ENCODE measurements around the gene IHH. TPM values are rescaled to one million over a fixed set of nuclear protein-coding genes. Genes with fewer than 3 reads are reported as not detected.
A peak's percentile ranks its signal among the peaks of the same experiment; 100 is the strongest.

The IHH gene
- total and polyA plus RNA-seq, 2 donors (not counting 1 experiment from before 2014, with no cell fraction given) = 0.15 to 0.22 TPM

- TF ChIP-seq EZH2 (IDR thresholded peaks at IDR 0.05; ENCODE audit: borderline replicate concordance, insufficient read depth, low read depth, low read length, poor library complexity, severe bottlenecking) = no peak
- TF ChIP-seq CTCF (IDR thresholded peaks at IDR 0.05) = no peak
- no peak overlapping the region for H3K27ac Mint-ChIP-seq
- Histone ChIP-seq H3K4me3 (ENCODE audit: control extremely low read depth in 1 of 5, extremely low read depth in 1 of 5, insufficient read depth in 1 of 5, low read depth in 2 of 5, low read length in 4 of 5) (no peak overlapping the region), H2AFZ (ENCODE audit: insufficient read depth, low read depth, low read length, poor library complexity, severe bottlenecking) (peak overlapping the region; percentile 45), H3K9ac (ENCODE audit: low read length) (no peak overlapping the region), H3K36me3 (replicated peaks in 1 of 2; ENCODE audit: control extremely low read depth in 1 of 2, control insufficient read depth in 1 of 2, extremely low read depth in 1 of 2, insufficient read depth in 2 of 2, low read length in 1 of 2) (no peaks in the 10 kb centered on the region), H3K4me1 (ENCODE audit: control insufficient read depth in 2 of 2, insufficient read depth in 2 of 2, low read length in 2 of 2) (peaks cover 35 to 41% of the 10 kb centered on the region in 2 donors), H3K79me2 (ENCODE audit: control insufficient read depth, insufficient read depth, low read length) (no peaks in the 10 kb centered on the region), H4K20me1 (ENCODE audit: control insufficient read depth, insufficient read depth, low read length, poor library complexity, severe bottlenecking) (no peaks in the 10 kb centered on the region), H3K27me3 (replicated peaks in 1 of 4; ENCODE audit: control extremely low read depth in 1 of 4, control insufficient read depth in 3 of 4, insufficient read depth in 4 of 4, low read length in 3 of 4) (peaks cover 0 to 59% (median 39%) of the 10 kb centered on the region in 4 experiments), H3K27ac (ENCODE audit: low read length in 2 of 2) (no peak overlapping the region), H3K4me2 (replicated peaks; ENCODE audit: low read depth, low read length, poor library complexity, severe bottlenecking) (peak overlapping the region; percentile 63), H3K9me3 (ENCODE audit: control extremely low read depth in 1 of 3, control insufficient read depth in 2 of 3, insufficient read depth in 1 of 3, low read length in 2 of 3) (no peaks in the 10 kb centered on the region)
- peaks cover 48% of the 10 kb centered on the region for H3K27me3 Mint-ChIP-seq
- ATAC-seq (ENCODE audit: low read depth) (no peak), DNase-seq (no peak)
- H3K4me1 Mint-ChIP-seq = peaks cover 24% of the 10 kb centered on the region
- no peak overlapping the region for H3K4me3 Mint-ChIP-seq
- CTCF ChIA-PET = interaction anchor here (0.5 to 9.5 kb wide), 12 partner anchors 11 to 235 kb away, joined by 3 to 117 read pairs (median 4); no protein-coding TSS in a partner anchor
- intact Hi-C loops (cut with micrococcal nuclease) = loop anchor here (10.0 kb wide), 1 partner anchor 62 kb away; the partner anchor contains the start of gene CRYBA2
- H3K9me3 Mint-ChIP-seq (ENCODE audit: insufficient read depth) = no peaks in the 10 kb centered on the region
- 15% methylated on average over 40 of the region's 40 CpGs for WGBS (ENCODE audit: insufficient coverage)
- POLR2A ChIA-PET = no interaction called here
Measured at GRCh38 chr2:219056896-219057708, 3.6 kb downstream of the IHH start.

Measured in B cell (primary cell).